Erythroblast (primary cell): ENCODE measurements around the gene APOBEC3B.

Source experiments
- GATA1 ChIP-seq: IDR thresholded peaks from 2 replicates; pipeline ENCODE4 v1.6.1; 2011; ENCODE audit warnings: low read depth, mild to moderate bottlenecking, control low read depth, low read length, moderate library complexity
- POLR2A ChIP-seq: IDR thresholded peaks from 2 replicates; pipeline ENCODE4 v1.6.1; 2011; ENCODE audit warnings: mild to moderate bottlenecking, low read length

DNA sequence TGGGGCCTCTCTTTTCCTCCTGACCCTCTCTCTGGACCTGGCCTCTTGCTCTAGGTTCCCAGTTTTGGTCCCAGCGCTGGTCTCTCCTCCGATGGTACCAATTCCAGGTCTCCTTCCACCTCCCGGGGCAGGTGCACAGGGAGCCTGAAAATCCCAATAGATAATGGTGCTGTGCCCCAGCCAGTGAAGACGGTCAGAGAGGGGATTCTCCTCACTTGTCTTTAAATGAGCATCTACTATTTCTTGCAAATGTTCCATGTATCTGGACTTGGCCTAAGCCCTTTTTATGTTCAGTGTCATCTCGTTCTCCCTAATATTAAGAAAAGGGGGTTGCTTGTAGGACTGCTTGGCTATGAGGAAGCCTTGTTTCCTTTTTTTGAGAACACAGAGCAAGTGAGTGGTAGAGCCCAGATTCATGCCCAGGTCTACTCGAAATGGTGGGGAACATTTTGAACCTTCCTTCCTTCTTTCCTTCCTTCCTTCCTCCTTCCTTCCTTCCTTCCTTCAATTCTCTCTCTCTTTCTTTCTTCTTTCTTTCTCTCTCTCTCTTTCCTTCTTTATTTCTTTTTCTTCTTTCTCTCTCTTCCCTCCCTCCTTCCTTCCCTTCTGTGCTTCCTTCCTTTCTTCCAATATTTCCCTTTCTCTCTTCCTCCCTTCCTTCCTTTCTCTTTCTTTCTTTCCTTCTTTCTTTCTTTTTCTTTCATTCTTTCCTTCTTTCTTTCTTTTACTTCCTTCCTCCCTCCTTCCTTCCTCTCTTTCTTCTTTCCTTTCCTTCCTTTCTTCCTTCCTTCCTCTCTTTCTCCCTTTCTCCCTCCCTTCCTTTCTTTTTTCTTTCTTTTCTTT lies 24.1 kb upstream of the APOBEC3B start:
- no peak for TF ChIP-seq POLR2A
- no peak for TF ChIP-seq GATA1
